Spleen (tissue), 11 donors: ENCODE measurements around the gene DRD1. TPM values are rescaled to one million over a fixed set of nuclear protein-coding genes. Genes with fewer than 3 reads are reported as not detected.

ENCODE experiments used
- DNase-seq: peaks from one replicate; pipeline ENCODE4 v3.0.0-alpha.2; 2020
- H3K27ac ChIP-seq, 8 donors: fragments of 200-600 bp; sonication (generic) in 7 of 8; 1 replicate in 4 of 8; 2 replicates in 4 of 8; pipeline versions ENCODE4 v1.5.0 to v1.8.0; 2016 to 2021; ENCODE audit warnings: inconsistent platforms in 4 of 8, mild to moderate bottlenecking in 4 of 8, moderate library complexity in 1 of 8
- H3K27me3 ChIP-seq, 7 donors: fragments of 200-600 bp; sonication (generic) in 6 of 7; replicated peaks in 1 of 7; 1 replicate in 4 of 7; 2 replicates in 3 of 7; pipeline versions ENCODE4 v1.5.0 to v1.8.0; 2016 to 2021; ENCODE audit warnings: inconsistent platforms in 3 of 7, mild to moderate bottlenecking in 1 of 7
- H3K36me3 ChIP-seq, 6 donors: fragments of 200-600 bp; sonication (generic) in 5 of 6; 1 replicate in 4 of 6; 2 replicates in 2 of 6; pipeline versions ENCODE4 v1.5.0 to v1.8.0; 2016 to 2021; ENCODE audit warnings: inconsistent platforms in 2 of 6
- H3K4me1 ChIP-seq, 6 donors: fragments of 200-600 bp; sonication (generic) in 5 of 6; 1 replicate in 3 of 6; 2 replicates in 3 of 6; pipeline versions ENCODE4 v1.5.0 to v1.8.0; 2016 to 2021; ENCODE audit warnings: inconsistent platforms in 3 of 6
- H3K4me3 ChIP-seq, 8 donors: fragments of 200-600 bp; sonication (generic) in 7 of 8; 1 replicate in 4 of 8; 2 replicates in 4 of 8; pipeline versions ENCODE4 v1.5.0 to v1.8.0; 2016 to 2021; ENCODE audit warnings: inconsistent platforms in 4 of 8, mild to moderate bottlenecking in 4 of 8, moderate library complexity in 2 of 8
- H3K9me3 ChIP-seq, 8 donors: fragments of 200-600 bp; sonication (generic) in 7 of 8; 1 replicate in 4 of 8; 2 replicates in 4 of 8; pipeline versions ENCODE4 v1.5.0 to v1.8.0; 2016 to 2021; ENCODE audit warnings: inconsistent platforms in 4 of 8
- POLR2A ChIP-seq, 3 donors: fragments of 450-650 bp; IDR thresholded peaks; one replicate each; pipeline ENCODE4 v1.5.1; 2017; ENCODE audit warnings: antibody characterized with exemption in 3 of 3, mild to moderate bottlenecking in 1 of 3
- POLR2AphosphoS5 ChIP-seq, 3 donors: sonication (generic); formaldehyde crosslinking; IDR thresholded peaks; one replicate each; pipeline ENCODE4 v1.5.1; 2017; ENCODE audit warnings: antibody characterized with exemption in 3 of 3
- WGBS, 5 donors: extraction: QIAGEN DNeasy Blood & Tissue Kit in 3 of 5; methylation state at CpG; one replicate each; pipeline versions ENCODE4 v1.1.5 to v1.1.7; 2013 to 2018; 5-methylcytosine and 5-hydroxymethylcytosine counted together
- intact Hi-C: fragments of 100-400 bp; cut with DNase I; formaldehyde crosslinking; loops from one replicate; pipeline ENCODE4 v1.15.0; 2023; ENCODE audit warnings: low total_unique reads
- polyA plus RNA-seq, 3 donors: library from polyadenylated mRNA; stranded (reverse); fragments of 200-250 nt; gene quantifications; one replicate each; pipeline ENCODE4 v1.2.1, GENCODE V29; 2013
- total RNA-seq, 7 donors: library from RNA; depleted of rRNA in 3 of 7; stranded (reverse); fragments of >200 nt in 3 of 7; fragmentation: NEBNext Ultra II Directional in 4 of 7; extraction: Animal tissue kit (Norgen Biotek cat#: 25700) in 4 of 7; gene quantifications; one replicate each; pipeline versions ENCODE4 v1.1.0 to v1.2.1, GENCODE V29; 2016 to 2021
- TF ChIP-seq, protein P1 (sequence below), 11 experiments: fragments of 200-600 bp in 7 of 11; fragments of 450-650 bp in 4 of 11; sonication (generic) in 4 of 11; IDR thresholded peaks in 8 of 11; conservative IDR thresholded peaks in 3 of 11; 1 replicate in 7 of 11; 2 replicates in 4 of 11; pipeline versions ENCODE4 v1.4.0 to v1.8.0; 2016 to 2021; ENCODE audit warnings: antibody characterized with exemption in 11 of 11, inconsistent platforms in 4 of 11, mild to moderate bottlenecking in 1 of 11
- donor health status: healthy with polysubstance abuse.
- donor health status: DM: no; HTN: no; CAD: no; lungs with moderate emphysema.
- donor health status: DM: no; HTN: no; CAD: no.
- donor health status: Bipolar disorder and iron deficiency.
- donor health status: healthy.
- donor health status: DM: no; HTN: no; CAD: no.
- donor health status: DM: yes; HTN: yes; CAD: no.

The DRD1 gene
- total and polyA plus RNA-seq, 10 donors = 0.03 to 0.83 (median 0.11) TPM; not detected in 3

DNA sequence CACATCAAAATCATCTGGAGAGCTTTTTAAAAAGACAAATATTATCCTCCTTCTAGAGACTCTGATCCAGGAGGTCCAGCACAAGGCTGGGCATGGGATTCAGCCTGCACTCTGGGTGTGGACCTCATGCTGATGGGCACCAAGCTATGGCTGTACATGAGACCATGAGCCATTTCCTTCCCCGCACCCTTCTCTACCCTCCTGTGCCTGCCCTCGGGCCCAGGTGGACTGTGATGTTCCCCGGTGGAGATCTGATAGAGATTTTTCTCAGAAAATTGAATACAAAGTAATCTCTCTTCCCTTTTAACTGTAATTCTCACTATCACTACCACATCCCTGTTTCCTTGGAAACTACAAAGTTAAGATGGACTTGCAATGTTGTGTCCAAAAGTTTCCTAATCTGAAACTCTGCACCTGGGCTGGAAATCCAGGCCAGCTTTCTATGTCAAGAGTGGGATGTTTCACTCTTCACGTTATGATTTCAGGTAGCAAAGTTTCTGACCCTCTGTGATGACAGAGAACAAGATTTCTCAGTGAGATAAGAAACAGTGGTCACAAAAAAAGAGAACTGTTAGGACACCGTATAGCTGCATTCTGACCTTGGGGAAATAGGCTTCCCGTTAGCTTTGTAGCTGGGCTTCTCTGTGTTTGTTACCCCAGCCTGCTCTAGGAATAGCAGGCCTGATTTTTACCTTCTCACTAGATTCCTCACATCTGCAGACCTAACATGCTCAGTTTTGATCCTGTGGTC lies 45.9 kb upstream of the DRD1 start:
- Histone ChIP-seq H3K36me3 (peaks cover 2 to 91% (median 36%) of the 10 kb centered on the region in 6 donors), H3K9me3 (no peaks in the 10 kb centered on the region), H3K27ac (no peak overlapping the region), H3K27me3 (no peaks in the 10 kb centered on the region), H3K4me1 (peaks cover 0 to 42% (median 11%) of the 10 kb centered on the region in 6 donors), H3K4me3 (no peak overlapping the region)
- intact Hi-C loops = no loop called here
- DNase-seq = no peak
- TF ChIP-seq POLR2A (IDR thresholded peaks at IDR 0.05) = no peak
- TF ChIP-seq, protein P1, sequence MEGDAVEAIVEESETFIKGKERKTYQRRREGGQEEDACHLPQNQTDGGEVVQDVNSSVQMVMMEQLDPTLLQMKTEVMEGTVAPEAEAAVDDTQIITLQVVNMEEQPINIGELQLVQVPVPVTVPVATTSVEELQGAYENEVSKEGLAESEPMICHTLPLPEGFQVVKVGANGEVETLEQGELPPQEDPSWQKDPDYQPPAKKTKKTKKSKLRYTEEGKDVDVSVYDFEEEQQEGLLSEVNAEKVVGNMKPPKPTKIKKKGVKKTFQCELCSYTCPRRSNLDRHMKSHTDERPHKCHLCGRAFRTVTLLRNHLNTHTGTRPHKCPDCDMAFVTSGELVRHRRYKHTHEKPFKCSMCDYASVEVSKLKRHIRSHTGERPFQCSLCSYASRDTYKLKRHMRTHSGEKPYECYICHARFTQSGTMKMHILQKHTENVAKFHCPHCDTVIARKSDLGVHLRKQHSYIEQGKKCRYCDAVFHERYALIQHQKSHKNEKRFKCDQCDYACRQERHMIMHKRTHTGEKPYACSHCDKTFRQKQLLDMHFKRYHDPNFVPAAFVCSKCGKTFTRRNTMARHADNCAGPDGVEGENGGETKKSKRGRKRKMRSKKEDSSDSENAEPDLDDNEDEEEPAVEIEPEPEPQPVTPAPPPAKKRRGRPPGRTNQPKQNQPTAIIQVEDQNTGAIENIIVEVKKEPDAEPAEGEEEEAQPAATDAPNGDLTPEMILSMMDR (IDR thresholded peaks at IDR 0.05 in 8 of 11, conservative IDR thresholded peaks at IDR 0.05 in 3 of 11) = no peak
- TF ChIP-seq POLR2AphosphoS5 (IDR thresholded peaks at IDR 0.05) = no peak
- WGBS, 5 donors = 53 to 63% (median 55%) methylated on average over 6 of the region's 6 CpGs

DNA sequence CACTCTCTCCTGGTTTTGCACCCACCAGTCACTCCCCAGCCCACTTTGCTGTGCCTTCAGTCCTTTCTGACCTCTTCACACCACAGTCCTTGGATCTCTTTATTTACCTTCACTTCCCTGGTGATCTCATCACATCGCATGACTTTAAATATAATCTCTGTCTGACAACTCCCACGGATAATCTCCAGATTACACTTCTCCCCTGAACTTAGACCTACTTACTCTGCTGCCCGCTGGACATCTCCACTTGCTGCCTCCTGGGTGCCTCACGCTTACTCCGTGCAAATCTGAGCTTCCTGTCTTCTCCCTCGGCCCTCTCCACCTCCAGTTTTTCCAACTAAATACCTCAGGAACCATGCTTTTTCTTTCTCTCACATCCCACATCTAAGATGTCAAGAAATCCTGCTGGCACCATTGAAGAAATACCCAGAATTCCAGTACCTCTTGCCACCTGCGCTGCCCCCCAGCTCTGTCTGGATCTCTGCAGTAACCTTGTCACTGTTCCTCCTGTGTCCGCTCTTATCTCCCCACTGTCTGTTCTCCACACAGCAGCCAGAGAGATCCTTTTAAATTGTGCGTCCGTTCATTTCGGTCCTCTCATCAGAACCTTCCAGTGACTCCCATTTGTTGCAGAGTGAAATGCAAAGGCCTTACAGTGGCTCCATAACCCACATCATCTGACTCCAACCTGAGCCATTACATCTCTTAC lies 43.7 kb upstream of the DRD1 start:
- peaks cover 2 to 86% (median 21%) of the 10 kb centered on the region in 6 donors for H3K36me3 ChIP-seq
- H3K4me3 ChIP-seq = no peak overlapping the region
- H3K4me1 ChIP-seq = peaks cover 0 to 64% (median 18%) of the 10 kb centered on the region in 6 donors
- intact Hi-C loops = no loop called here
- H3K27me3 ChIP-seq = no peaks in the 10 kb centered on the region
- 90 to 92% (median 91%) methylated on average over 11 of the region's 11 CpGs for WGBS, 5 donors
- no peak for TF ChIP-seq POLR2AphosphoS5 (IDR thresholded peaks at IDR 0.05)
- TF ChIP-seq POLR2A (IDR thresholded peaks at IDR 0.05) = no peak
- TF ChIP-seq, protein P1 (IDR thresholded peaks at IDR 0.05 in 8 of 11, conservative IDR thresholded peaks at IDR 0.05 in 3 of 11) = no peak
- no peak overlapping the region for H3K27ac ChIP-seq
- DNase-seq = no peak
- H3K9me3 ChIP-seq = no peaks in the 10 kb centered on the region

DNA sequence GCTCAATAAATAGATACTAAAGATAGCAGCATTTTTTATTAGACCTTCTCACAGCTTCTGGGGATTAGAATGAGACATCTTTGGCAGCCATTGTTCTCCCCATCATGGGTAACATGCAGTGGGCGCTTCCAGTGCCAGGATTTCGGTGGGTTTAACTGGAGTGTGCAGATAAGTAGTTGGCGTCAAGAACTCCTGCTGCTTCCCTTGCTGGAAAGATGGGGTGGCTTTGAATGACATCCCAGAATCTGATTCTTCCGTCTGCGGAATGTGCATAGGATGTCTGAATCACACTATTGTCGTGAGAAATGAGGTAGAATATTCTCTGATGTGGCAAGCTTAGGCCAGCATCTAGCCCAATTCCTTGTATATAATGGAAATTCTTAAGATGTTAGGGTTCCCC lies 41.6 kb upstream of the DRD1 start:
- Histone ChIP-seq H3K9me3 (no peaks in the 10 kb centered on the region), H3K4me3 (no peak overlapping the region), H3K4me1 (peaks cover under 1 to 84% (median 33%) of the 10 kb centered on the region in 6 donors), H3K27me3 (no peaks in the 10 kb centered on the region), H3K27ac (no peak overlapping the region), H3K36me3 (peaks cover 0 to 85% (median 8%) of the 10 kb centered on the region in 6 donors)
- 93 to 96% (median 95%) methylated on average over 6 of the region's 6 CpGs for WGBS, 5 donors
- no peak for DNase-seq
- TF ChIP-seq POLR2A (IDR thresholded peaks at IDR 0.05) (no peak), POLR2AphosphoS5 (IDR thresholded peaks at IDR 0.05) (no peak)
- TF ChIP-seq, protein P1 (IDR thresholded peaks at IDR 0.05 in 8 of 11, conservative IDR thresholded peaks at IDR 0.05 in 3 of 11) = no peak
- intact Hi-C loops = no loop called here

DNA sequence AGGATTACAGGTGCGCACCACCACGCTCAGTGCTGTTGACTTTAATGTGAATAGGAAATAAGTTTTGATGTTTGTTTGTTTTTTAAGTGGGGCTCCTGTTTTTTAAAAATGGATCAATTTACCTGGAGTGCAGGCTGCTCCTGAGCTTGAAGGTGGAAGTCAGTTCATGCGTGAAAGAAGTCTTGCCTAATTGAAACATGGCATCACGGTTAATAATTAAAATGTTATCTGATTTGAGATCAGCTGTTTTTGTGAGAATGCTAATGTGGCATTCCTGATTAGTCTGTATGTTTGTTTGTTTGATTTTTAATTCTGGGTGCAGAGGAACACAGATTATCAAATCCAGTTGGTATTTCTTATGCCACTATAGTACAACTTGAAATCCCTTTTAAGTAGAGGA lies 40.8 kb upstream of the DRD1 start:
- H3K9me3 ChIP-seq = no peaks in the 10 kb centered on the region
- WGBS, 5 donors = 80 to 96% (median 86%) methylated on average over 4 of the region's 4 CpGs
- H3K36me3 ChIP-seq = peaks cover 0 to 80% (median 8%) of the 10 kb centered on the region in 6 donors
- TF ChIP-seq POLR2A (IDR thresholded peaks at IDR 0.05) = no peak
- no peak for TF ChIP-seq POLR2AphosphoS5 (IDR thresholded peaks at IDR 0.05)
- TF ChIP-seq, protein P1 (IDR thresholded peaks at IDR 0.05 in 8 of 11, conservative IDR thresholded peaks at IDR 0.05 in 3 of 11) = no peak
- intact Hi-C loops = no loop called here
- no peak for DNase-seq
- H3K27me3 ChIP-seq = no peaks in the 10 kb centered on the region
- H3K4me3 ChIP-seq = no peak overlapping the region
- H3K27ac ChIP-seq = no peak overlapping the region
- H3K4me1 ChIP-seq = peaks cover 4 to 85% (median 39%) of the 10 kb centered on the region in 6 donors
